Hepatocyte (in vitro differentiated cells): ENCODE data around the gene UVRAG.

Experiments
- EZH2 ChIP-seq: fragments of 200-600 bp; sonication (generic); IDR thresholded peaks from 2 replicates; pipeline ENCODE4 v1.6.1; 2016; ENCODE audit warnings: antibody characterized with exemption, mild to moderate bottlenecking, borderline replicate concordance
- EZH2phosphoT487 ChIP-seq: fragments of 200-600 bp; sonication (generic); IDR thresholded peaks from one replicate; pipeline ENCODE4 v1.6.1; 2018; ENCODE audit warnings: antibody characterized with exemption, mild to moderate bottlenecking, low read depth, moderate library complexity; ENCODE audit not compliant: unreplicated experiment, severe bottlenecking
- TF ChIP-seq, protein P1 (sequence below): fragments of 200-600 bp; sonication (generic); IDR thresholded peaks from 2 replicates; pipeline ENCODE4 v1.5.1; 2016; ENCODE audit warnings: antibody characterized with exemption, mild to moderate bottlenecking; ENCODE audit not compliant: poor library complexity

DNA sequence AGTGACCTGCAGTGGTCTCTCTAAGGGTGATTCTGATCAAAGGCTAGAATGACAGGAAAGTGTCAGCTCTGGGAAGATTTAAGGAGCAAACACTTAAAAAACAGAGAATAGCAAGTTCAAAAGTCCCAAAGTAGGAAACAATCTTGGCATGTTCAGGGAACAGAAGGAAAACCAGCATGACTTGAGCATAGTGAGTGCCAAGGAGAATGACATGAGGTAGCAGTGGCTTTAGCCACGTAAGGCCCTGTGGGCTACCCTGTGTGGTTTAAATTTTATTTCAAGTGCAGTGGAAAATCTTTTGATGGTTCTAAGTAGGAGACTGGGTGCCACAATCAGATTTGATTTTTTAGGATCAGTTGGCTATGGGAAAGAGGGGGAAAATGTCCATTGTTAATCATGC, 241.9 kb downstream of the UVRAG start:
- no peak for TF ChIP-seq EZH2
- TF ChIP-seq, protein P1, sequence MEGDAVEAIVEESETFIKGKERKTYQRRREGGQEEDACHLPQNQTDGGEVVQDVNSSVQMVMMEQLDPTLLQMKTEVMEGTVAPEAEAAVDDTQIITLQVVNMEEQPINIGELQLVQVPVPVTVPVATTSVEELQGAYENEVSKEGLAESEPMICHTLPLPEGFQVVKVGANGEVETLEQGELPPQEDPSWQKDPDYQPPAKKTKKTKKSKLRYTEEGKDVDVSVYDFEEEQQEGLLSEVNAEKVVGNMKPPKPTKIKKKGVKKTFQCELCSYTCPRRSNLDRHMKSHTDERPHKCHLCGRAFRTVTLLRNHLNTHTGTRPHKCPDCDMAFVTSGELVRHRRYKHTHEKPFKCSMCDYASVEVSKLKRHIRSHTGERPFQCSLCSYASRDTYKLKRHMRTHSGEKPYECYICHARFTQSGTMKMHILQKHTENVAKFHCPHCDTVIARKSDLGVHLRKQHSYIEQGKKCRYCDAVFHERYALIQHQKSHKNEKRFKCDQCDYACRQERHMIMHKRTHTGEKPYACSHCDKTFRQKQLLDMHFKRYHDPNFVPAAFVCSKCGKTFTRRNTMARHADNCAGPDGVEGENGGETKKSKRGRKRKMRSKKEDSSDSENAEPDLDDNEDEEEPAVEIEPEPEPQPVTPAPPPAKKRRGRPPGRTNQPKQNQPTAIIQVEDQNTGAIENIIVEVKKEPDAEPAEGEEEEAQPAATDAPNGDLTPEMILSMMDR = no peak
- TF ChIP-seq EZH2phosphoT487 = no peak
